Smooth muscle cell of the brain vasculature (primary cell): ENCODE data around the gene ADCYAP1R1.

Experiments used
- DNase-seq: peaks from one replicate; pipeline ENCODE4 v3.0.0-alpha.2; 2012; ENCODE audit warnings: low read depth, low spot score

ADCYAP1R1 gene

DNA sequence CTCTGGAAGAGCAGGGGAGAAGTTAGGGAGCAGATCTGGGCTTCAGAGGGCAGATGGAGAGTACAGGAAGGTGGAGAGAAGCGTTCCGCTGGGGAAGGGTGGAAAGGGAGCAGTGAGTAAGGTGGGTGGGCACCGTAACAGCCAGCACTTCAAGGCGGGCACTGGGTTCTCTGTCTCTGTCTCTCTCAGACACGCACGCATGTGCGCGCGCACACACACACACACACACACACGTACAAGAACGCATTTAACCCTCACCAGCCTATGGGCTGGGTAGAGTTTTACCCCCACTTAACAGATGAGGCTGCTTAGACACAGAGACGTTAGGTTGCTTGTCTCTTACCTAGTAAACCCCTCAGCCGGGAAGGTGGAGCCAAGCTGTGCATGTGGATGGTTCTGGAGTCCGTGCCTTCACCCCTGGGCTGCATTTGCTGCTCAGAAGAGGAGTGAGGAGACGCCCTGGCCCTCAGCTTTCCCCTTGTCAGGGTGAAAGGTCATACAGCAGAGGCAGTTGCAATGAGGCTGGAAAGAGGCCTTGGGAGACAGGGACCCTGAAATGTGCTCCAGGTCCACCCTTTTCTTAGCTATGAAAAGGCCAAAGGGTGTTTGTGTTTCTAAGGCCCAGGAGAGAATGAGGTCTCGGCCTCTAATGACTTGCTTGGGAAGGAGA is 16.0 kb downstream of the ADCYAP1R1 start:
- DNase-seq: no peak

DNA sequence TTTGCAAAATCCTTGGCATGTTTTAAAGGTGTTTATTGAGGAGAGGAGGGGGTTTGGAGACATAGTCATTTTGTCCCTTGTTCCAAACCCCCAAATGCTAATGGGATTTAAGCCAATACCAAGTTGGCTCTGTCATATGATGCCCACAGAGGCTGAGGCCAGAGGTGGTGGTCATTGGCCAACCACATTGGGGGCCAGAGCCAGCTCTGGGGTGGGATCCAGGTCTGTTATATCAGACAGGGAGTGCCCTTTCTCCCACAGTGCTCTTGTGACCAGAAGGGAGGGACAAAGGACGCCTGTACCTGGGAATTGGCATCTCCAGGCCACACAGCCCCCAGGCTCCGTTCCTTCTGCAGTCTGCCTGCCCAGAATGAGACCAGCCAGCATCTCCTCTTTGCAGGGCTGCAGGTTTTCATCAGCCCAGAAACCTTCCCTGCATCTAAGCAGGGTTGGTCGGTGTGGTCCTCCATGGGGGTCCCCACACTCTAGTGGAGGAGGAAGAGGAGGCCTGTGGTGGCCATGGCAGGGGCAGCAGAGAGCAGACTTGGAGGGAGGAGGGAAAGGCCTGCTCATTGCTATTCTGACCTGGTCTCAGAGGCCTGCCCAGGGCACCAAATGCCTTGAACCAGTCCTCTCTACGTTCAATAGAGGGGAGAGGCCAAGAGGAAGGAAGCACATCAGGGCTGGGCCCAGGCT is 17.9 kb downstream of the ADCYAP1R1 start:
- DNase-seq: no peak

DNA sequence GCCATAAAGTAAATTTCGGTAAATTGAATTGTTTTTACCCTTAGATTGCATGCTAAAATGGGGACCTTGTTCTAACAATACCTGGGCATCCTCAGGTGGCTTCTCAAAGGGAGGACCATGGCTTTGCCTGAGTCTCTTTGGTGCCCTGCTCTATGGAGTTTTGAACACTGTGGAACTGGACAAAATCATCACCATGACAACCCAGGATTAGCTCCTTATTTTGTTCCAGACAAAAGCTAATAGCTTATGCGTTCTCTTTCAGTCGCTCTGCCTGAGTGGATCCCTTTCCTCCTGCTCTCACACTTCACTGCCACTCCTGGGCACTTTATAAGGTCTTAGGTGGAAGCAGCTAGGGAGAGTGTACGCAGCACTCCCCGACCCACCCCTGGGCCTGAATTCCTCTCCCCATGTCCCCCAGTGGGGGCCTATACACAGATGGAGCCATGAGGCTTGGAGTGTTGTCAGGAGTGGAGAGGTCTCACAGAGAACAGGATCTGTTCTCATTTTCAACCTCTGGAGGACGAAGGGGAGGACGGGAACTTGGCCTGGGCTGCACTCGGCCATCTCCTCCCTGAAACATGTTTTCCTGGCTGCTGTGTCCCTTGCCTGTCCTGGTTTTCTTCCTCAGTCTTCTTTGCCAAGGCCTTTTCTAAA is 19.0 kb downstream of the ADCYAP1R1 start:
- no peak for DNase-seq

DNA sequence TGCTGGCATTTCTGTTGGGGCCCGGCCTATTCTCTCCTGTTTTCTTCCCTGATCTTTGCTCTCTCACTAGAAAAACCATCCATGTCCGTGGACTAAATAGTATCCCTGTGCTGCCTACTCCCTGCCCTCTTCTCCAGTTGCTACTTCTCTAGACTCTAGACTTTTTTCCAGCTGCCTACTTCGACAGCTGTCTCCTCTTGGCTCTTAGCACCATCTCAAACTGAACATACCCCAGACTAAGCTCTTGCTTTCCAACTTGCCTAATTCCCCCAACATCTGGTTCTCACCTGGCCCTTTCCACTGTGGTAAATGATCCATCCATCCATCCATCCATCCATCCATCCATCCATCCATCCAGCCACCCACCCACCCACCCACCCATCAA is 19.5 kb downstream of the ADCYAP1R1 start:
- DNase-seq: no peak

DNA sequence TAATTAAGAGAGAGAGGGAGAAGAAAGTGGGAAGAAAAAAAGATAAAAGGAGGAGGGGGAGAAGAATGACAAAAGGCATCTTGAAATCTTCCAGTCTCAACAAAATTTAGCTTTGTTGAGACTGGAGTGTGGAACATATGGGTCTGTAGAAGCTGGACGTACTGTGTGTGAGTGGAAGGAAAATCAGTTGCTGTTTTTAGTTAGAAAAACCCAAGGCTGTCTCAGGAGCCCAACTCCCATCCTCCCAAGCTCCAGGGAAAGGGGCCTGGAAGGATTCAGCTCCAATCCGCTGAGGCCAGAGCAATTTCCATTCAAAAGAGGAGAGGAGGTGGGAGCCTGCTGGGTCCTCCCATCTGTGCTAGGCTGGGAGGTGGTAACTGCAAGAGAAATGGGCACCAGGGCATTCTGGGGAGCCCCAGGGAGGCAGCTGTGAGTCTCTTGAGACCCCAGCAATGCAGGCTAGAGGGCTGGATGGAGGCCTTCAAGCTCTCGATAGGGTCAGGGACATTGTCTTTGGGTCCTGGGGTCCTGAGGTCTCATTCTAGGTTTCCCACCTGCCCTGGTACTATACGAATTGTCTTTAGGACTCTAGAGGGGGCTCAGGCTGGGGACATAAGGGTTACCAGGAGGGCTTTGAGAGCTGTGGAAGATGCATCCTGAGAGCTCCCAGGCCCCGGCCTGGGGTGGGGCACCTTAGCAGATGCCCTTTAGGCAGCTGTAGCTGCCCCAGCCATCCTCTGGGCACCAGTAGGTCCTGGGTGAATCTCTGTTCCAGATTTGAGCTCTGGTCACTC is 21.4 kb downstream of the ADCYAP1R1 start:
- no peak for DNase-seq

DNA sequence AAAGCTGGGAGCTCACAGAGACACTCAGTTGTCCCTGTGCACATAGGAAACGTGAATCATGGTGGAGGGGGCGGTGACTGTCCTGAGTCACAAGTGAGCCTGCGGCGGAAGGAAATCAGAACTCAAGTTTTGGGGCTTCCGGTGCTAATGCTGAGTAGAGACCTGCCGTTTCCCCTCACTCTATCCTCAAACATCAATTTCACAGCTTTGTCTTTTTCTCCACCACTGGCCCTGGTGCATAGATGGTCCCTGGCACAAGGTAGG is 21.9 kb downstream of the ADCYAP1R1 start:
- DNase-seq: no peak

DNA sequence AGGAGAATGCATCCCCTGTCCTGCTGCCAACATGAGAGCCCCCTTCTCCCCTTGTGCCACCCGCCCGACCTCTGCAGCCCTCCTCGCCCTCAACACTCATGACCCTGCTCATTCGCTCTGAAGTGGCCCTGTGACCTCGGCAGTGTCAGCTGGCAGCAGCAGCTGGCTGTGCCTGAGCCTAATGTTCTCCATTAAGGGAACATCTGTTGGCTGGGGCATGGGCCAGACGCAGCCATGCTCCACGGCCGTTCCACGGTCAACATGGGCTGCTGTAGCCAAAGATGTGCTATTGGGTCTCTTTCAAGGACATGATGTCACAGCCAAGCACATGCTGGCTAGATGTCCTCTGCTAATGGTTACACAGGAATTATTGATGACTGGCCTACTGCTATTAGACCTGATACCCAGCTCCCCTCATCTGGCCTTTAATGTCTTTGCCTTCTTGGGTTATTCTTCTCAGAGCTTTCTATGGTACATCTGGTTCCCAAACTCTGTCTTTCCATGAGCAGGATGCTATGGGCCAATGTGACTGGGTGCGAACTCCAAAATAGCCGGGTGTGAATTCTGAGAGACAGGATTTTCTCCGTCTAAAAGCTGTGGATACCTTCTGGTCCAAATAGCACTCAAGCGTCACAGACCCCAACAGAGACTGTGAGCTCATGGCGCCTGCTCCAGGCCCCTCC is 22.4 kb downstream of the ADCYAP1R1 start:
- no peak for DNase-seq

DNA sequence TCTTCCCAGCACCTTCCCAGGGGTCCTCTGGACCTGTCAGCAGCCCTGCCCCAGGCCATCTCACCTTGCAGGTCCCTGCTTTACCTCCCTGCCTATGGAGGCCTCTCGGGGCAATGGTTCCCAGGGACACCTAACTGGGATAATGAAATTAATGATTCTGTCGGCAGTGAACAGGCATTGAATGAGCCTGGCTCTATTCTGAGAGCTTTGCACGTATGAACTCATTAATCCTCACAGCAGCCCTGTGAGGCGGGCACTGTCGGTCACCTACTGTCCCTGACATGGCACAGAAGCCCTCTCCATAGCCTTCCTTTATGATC is 22.9 kb downstream of the ADCYAP1R1 start:
- no peak for DNase-seq

DNA sequence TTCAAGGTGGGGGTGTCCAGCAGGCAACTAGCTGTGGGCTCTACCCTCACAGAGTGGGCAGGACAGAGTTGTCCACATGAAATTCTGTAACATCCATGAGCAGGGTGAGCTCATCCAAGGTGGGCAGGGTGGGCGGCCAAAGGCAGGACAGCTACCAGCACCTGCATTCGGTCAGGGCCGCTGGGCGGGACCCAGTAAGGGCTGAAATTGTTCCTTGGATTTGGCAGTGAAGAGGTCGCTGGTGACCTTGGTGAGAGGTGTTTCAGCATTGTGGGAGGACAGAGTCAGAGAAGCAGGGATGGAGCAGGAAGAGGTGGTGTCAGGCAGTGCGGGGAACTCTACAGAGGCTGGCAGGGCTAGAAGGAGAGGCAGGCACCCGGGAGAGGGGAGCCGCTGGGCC is 23.9 kb downstream of the ADCYAP1R1 start:
- no peak for DNase-seq

DNA sequence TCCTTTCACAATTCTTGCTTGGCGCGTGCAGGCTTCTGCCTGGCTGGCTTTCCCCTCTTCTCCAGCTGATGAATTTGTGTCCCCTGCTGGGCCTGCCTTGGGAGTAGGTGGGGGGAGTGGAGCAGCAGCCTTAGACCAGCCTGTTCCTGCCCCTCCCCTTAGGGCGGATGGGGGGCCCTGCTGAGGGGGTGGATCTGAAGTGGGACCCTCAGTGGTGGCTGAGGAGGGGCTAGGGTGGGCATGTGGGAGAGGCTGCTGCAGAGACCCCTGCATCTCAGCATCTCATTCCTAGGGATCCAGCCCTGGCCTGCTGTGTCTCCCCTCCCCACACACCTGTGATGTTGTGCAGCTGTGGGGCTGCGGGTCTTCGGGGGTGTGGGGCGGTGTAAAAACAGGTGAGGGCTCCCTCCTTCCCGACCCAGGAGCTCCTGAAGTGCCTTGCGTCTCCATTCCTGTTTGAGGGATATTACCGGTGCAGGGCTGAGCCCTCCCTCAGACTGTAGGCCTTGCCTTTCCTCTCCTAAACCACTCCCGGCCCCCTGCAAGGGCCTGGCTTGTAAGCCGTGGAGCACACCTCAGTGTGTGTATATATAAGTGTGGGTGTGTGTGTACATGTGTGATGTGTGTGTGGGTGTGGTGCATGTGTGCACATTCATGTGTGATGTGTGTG is 24.7 kb downstream of the ADCYAP1R1 start:
- DNase-seq: no peak

DNA sequence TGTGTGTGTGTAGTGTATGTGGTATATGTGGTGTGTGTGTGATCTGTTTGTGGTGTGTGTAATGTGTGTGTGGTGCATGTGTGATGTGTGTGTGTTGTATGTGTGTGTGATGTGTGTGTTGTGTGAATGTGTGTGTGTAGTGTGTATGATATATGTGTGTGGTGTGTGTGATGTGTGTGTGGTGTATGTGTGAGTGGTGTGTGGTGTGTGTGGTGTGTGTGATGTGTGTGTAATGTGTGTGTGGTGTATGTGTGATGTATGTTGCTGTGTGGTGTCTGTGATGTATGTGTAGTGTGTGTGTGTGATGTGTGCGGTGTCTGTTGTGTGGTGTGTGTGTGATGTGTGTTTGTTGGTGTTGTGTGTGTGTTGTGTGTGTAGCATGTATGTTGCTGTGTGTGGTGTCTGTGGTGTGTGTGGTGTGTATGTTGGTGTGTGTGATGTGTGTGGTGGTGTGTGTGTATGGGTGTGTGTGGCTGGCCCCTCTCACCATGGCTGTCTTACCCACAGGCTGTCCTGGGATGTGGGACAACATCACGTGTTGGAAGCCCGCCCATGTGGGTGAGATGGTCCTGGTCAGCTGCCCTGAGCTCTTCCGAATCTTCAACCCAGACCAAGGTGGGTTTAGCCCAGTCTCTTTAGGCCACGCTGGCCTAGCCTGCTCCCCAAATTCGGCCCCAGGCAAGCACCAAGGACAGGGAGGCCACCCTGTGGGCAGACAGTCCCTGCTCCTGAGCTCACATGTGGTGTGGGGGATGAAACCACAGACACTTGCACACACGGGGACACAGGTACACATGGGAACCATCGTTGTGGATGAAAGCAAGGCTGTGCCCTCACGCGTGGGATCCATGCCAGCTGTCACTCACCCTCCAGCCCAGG is 25.6 kb downstream of the ADCYAP1R1 start:
- no peak for DNase-seq

DNA sequence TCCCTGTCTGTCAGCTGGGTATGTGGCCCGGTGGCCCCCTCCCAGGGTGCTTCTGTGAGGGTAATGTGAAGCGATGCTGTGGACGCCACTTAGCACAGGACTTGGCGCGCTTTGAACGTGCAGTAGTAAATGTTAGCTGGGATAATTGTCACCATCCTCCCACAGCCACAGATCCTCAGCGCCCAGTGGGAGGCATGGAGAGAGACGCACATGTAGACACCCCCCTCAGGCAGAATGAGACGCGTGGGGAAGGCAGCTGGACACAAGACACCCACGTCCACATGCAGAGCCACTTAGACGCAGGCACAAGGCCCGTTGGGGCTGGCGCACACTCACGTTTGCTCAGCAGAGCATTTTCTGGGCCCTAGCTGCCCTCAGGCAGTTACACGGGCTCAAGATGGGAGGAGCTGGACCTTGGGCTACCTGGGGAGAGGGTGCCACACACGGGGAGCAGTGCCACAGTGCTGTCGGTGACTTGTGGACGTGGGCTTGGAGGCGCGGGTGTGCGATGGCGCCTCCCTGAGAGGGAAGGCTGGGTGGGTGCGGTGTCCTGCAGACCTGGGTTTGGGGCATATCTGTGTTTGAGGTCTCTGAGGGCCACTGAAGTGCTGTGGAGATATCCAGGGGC is 26.4 kb downstream of the ADCYAP1R1 start:
- no peak for DNase-seq

DNA sequence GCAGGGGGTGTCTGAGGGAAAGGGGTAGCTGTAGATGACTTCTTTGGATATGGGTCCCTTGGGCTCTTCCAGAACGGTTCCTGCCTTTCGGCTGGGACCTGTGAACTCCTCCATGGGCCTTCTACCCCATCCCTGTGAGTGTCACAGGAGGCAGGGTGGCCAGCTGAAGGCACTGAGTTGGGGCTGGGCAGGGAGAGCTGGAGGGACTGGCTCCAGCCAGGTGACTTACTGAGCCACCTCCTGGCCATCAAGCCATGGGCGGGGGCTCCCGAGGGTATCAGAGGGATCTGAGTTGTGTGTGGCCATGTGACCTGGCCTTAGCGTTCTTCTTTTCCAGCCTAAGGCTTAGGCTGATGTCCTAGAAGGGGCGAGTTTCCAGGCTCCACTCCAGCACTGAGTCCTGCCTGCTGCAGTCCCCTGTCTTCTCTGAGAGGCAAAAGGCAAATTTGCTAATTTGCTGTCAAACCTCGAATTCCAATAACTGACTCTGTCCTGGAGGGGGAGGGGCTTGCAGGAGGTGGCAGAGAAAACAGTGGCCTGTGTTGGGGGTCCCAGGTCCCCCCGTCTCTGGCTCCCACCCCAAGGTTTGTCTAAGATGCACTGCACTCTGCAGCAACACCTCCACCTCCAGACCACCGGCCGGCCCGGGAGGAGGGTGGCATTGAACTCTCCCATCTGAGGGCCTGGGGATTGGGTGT is 27.2 kb downstream of the ADCYAP1R1 start:
- no peak for DNase-seq

DNA sequence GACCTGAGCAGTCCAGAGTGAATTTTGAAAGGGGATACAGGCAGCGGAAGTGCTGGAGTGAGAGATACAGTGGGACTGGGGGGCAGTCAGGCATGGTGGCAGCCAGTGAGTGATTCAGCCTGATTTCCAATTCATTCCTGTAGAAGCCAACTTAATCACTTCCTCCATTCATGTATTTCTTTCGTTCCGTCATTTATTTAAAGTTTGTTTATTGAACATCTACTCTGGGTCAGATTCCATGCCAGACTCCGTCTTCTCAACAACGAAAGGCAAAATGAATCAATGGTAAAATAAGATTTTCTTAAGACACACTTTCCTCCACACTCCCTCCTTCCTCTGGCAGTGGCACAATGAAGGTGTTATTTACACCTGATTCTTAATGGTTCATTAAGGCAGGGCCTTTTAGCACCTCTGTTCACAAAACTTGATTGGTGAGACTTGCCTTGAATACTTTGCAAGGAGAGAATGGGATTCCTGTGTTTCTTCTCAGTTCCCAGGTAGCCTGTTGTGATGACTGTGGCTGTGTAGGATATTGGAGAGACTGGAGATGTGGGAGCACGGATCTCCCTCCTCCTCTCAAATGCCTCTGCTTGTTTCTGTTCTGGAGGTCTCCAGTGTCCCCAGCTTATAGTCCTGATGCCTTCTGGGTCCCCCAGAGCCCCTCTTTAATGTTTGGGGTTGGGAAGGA is 27.9 kb downstream of the ADCYAP1R1 start:
- DNase-seq: no peak

DNA sequence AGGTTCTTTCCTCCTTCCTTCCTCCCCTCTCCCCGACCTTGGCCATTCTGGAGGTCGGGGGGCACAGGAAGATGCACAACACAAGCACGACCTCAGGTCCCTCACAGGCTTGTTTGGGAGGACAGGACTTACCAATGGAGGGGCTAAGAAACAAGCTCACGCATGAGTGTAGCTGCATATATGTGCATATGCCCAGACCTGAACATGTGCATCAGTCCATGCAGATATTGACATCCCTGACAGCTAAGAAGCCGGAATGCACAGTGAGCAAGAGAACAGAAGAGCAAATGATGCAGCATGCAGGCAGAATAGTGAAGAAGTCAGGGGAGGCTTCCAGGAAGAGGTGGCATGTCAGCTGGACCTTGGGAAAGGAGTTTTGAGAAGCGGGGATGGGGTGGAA is 28.7 kb downstream of the ADCYAP1R1 start:
- DNase-seq: no peak

DNA sequence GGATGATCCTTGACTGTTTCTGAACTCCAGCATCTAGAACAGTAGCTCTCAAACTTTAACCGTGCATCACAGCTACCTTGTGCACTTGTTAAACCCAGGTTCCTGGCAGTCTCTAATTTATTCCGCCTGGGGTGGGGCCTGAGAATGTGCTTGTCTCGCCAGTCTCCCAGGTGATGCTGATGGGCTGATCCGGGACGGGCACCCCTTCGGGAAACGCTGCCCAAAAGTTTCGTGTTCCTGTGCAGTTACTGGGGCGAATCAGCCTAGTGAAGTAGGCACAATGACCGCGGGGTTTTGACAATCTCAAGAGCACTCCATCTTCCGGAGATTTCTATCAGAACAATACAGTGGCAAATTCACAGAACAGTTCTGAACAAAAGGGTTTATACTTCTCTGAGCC is 29.9 kb downstream of the ADCYAP1R1 start:
- DNase-seq: no peak

DNA sequence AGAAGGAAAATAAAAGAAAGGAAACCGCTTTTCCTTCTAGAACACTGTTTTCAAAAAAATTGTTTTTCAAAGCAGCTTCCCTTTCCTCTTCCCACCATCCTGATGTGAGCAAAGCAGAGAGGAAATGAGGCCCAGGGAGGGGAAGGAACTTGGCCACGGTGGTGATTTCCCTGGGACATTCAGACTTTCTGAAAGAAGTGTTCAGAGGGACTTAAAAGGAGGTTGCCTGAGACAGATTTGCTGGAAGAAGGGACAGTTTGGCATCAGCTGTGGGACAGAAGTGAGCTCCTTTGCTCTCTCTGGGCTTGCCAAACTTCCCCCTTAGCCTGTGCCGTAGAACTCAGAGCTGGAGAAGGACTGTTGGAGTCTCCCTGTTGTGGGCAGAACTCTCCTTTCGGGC is 30.3 kb downstream of the ADCYAP1R1 start:
- DNase-seq: no peak

DNA sequence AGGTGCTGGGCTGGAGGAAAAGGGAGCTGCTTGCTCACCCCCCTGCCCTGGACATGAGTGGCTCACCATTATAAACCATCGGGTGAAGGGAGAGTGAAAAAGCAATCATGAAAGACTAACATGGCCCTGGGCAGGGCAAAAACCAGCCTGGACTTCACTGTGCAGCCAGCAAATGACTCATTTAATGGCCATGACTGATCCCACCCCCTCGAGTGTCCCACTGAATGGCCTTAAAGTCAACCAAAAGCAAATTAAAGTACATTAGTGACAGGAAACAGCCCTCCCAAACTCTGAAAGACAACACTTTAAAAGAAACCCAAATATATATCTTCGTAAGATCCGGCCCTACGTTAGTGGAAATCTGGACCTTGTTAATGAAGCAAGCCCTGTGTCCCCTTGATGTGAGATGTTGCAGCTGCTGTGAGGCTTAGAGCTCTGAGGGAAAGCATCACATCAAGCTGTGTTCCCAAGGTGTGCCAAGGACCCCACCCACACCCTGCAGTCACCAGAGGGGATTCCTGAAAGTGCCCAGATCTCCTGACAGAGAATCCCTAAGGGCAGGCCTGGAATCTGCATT is 31.2 kb downstream of the ADCYAP1R1 start:
- no peak for DNase-seq

DNA sequence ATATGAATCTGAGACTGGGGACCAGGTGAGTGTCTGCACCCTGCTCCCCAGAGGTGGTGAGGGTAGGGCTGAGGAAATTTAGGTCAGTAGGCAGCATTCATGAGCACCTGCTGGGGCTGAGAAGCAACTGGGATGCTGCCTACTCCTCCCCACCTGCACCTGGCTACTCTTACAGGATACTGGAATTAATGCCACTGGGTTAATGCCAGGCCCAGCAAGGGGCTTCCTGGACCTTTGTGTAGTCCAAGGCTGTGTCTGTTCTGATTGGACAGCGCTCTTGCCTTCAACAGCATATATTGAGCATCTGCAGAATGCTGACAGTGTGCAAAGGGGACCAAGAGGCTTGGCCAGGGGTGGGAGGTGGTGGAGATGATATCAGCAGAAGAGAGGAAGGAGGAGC is 32.1 kb downstream of the ADCYAP1R1 start:
- no peak for DNase-seq
